Vagina (tissue), 2 donors: ENCODE measurements around the gene ABAT. TPM values are rescaled to one million over a fixed set of nuclear protein-coding genes. Genes with fewer than 3 reads are reported as not detected.

Source experiments
- DNase-seq, 2 donors: peaks; one replicate each; pipeline ENCODE4 v3.0.0-alpha.2; 2017; ENCODE audit errors: extremely low spot score in 2 of 2
- H3K27ac ChIP-seq: fragments of 200-600 bp; sonication (generic); one replicate; pipeline ENCODE4 v1.5.1; 2019
- H3K27me3 ChIP-seq: fragments of 200-600 bp; sonication (generic); one replicate; pipeline ENCODE4 v1.5.1; 2019
- H3K36me3 ChIP-seq, 2 donors: fragments of 200-600 bp; sonication (generic); one replicate each; pipeline ENCODE4 v1.5.1; 2017 to 2019
- H3K4me1 ChIP-seq: fragments of 200-600 bp; sonication (generic); one replicate; pipeline ENCODE4 v1.5.1; 2019
- H3K4me3 ChIP-seq, 2 donors: fragments of 200-600 bp; sonication (generic); 1 replicate in 1 of 2; 2 replicates in 1 of 2; pipeline ENCODE4 v1.5.1; 2016 to 2019
- H3K9me3 ChIP-seq: fragments of 200-600 bp; sonication (generic); one replicate; pipeline ENCODE4 v1.5.1; 2019
- CTCF ChIP-seq, 3 experiments: fragments of 450-650 bp in 2 of 3; fragments of 200-600 bp in 1 of 3; sonication (generic) in 1 of 3; IDR thresholded peaks; one replicate each; pipeline ENCODE4 v1.5.1; 2017 to 2019; ENCODE audit warnings: antibody characterized with exemption in 3 of 3, mild to moderate bottlenecking in 2 of 3, moderate library complexity in 2 of 3
- POLR2A ChIP-seq, 2 donors: fragments of 450-650 bp; IDR thresholded peaks; one replicate each; pipeline ENCODE4 v1.6.1; 2017; ENCODE audit warnings: antibody characterized with exemption in 2 of 2, mild to moderate bottlenecking in 2 of 2, moderate library complexity in 2 of 2
- POLR2AphosphoS5 ChIP-seq, 2 donors: sonication (generic); formaldehyde crosslinking; IDR thresholded peaks; one replicate each; pipeline ENCODE4 v1.9.0; 2017; ENCODE audit warnings: antibody characterized with exemption in 2 of 2, mild to moderate bottlenecking in 2 of 2, low read depth in 1 of 2; ENCODE audit not compliant: insufficient read depth in 1 of 2
- intact Hi-C: fragments of 100-400 bp; cut with DNase I; formaldehyde crosslinking; loops from one replicate; pipeline ENCODE4 v1.15.1; 2023
- total RNA-seq: library from RNA; depleted of rRNA; stranded (reverse); fragments of >200 nt; gene quantifications from one replicate; pipeline ENCODE4 v1.2.3, GENCODE V29; 2016

ABAT gene
- total RNA-seq, 1 donor from 2014 or later: 3.9 TPM

GRCh38 chr16:8716052-8716451 lies 41.6 kb downstream of the ABAT start:
- intact Hi-C loops: no loop called here
- Histone ChIP-seq H3K27me3 (no peaks in the 10 kb centered on the region), H3K36me3 (no peaks in the 10 kb centered on the region), H3K9me3 (no peaks in the 10 kb centered on the region), H3K27ac (no peak overlapping the region), H3K4me1 (peaks cover 10% of the 10 kb centered on the region), H3K4me3 (no peak overlapping the region)
- no peak for DNase-seq
- TF ChIP-seq POLR2A (IDR thresholded peaks at IDR 0.05) (no peak), POLR2AphosphoS5 (IDR thresholded peaks at IDR 0.05; ENCODE audit: insufficient read depth in 1 of 2, low read depth in 1 of 2) (no peak), CTCF (IDR thresholded peaks at IDR 0.05) (no peak)

- no peaks in the 10 kb centered on the region for H3K27me3 ChIP-seq
- H3K9me3 ChIP-seq: no peaks in the 10 kb centered on the region
- no peak for TF ChIP-seq CTCF (IDR thresholded peaks at IDR 0.05)
- no peak for TF ChIP-seq POLR2A (IDR thresholded peaks at IDR 0.05)
- no peak for TF ChIP-seq POLR2AphosphoS5 (IDR thresholded peaks at IDR 0.05; ENCODE audit: insufficient read depth in 1 of 2, low read depth in 1 of 2)
- H3K36me3 ChIP-seq: no peaks in the 10 kb centered on the region
- H3K27ac ChIP-seq: no peak overlapping the region
- peaks cover 10% of the 10 kb centered on the region for H3K4me1 ChIP-seq
- intact Hi-C loops: no loop called here
- H3K4me3 ChIP-seq: no peak overlapping the region
- DNase-seq: no peak
Observed at GRCh38 chr16:8716592-8716991, 42.2 kb downstream of the ABAT start.

- no peak for TF ChIP-seq CTCF (IDR thresholded peaks at IDR 0.05)
- no peak for TF ChIP-seq POLR2AphosphoS5 (IDR thresholded peaks at IDR 0.05; ENCODE audit: insufficient read depth in 1 of 2, low read depth in 1 of 2)
- TF ChIP-seq POLR2A (IDR thresholded peaks at IDR 0.05): no peak
- Histone ChIP-seq H3K27ac (no peak overlapping the region), H3K9me3 (no peaks in the 10 kb centered on the region), H3K27me3 (no peaks in the 10 kb centered on the region), H3K36me3 (no peaks in the 10 kb centered on the region), H3K4me3 (no peak overlapping the region), H3K4me1 (peaks cover 6% of the 10 kb centered on the region)
- intact Hi-C loops: no loop called here
- DNase-seq: no peak
Observed at GRCh38 chr16:8717469-8717868, 43.1 kb downstream of the ABAT start.

GRCh38 chr16:8717892-8718415 lies 43.5 kb downstream of the ABAT start:
- intact Hi-C loops: no loop called here

More at GRCh38 chr16:8717892-8718415, 43.5 kb downstream of the ABAT start:
- Histone ChIP-seq H3K27me3 (no peaks in the 10 kb centered on the region), H3K9me3 (no peaks in the 10 kb centered on the region), H3K36me3 (no peaks in the 10 kb centered on the region), H3K27ac (no peak overlapping the region), H3K4me1 (peaks cover under 1% of the 10 kb centered on the region), H3K4me3 (no peak overlapping the region)
- TF ChIP-seq CTCF (IDR thresholded peaks at IDR 0.05): no peak
- TF ChIP-seq POLR2AphosphoS5 (IDR thresholded peaks at IDR 0.05; ENCODE audit: insufficient read depth in 1 of 2, low read depth in 1 of 2): no peak
- TF ChIP-seq POLR2A (IDR thresholded peaks at IDR 0.05): no peak
- DNase-seq: no peak
